GM19035 (cell line): Measurements from ENCODE around the gene CIP2A.
"Not testable (repeated sequence)": the region's sequence is repeated elsewhere in the genome, so short reads cannot be mapped to it uniquely, and the experiment has no call there.

ENCODE experiments used
- ATAC-seq: cut with Tn5 transposase; IDR thresholded peaks from one replicate; pipeline ENCODE4 v1.9.1; 2021; ENCODE audit not compliant: unreplicated experiment

Gene CIP2A

GRCh38 chr3:108589081-108589997 lies at the start of gene CIP2A, which contains the start of gene DZIP3:
TSS of gene CIP2A (minus strand) at chr3:108589438. CDS start at chr3:108589375, 63 bp downstream.
TSS of gene DZIP3 (plus strand) at chr3:108589722. CDS start at chr3:108605407, 15,685 bp downstream.
- ATAC-seq: peak; percentile 90

GRCh38 chr3:108629974-108630373 lies 40.7 kb upstream of the CIP2A start:
- ATAC-seq: no peak

GRCh38 chr3:108623504-108623903 lies 34.3 kb upstream of the CIP2A start:
- ATAC-seq: no peak

GRCh38 chr3:108620250-108620649 lies 31.0 kb upstream of the CIP2A start:
- no peak for ATAC-seq

- not testable (repeated sequence) for ATAC-seq
Measured at GRCh38 chr3:108616090-108616489, 26.9 kb upstream of the CIP2A start.

- no peak for ATAC-seq
Measured at GRCh38 chr3:108610651-108611050, 21.4 kb upstream of the CIP2A start.

GRCh38 chr3:108608750-108609149 lies 19.5 kb upstream of the CIP2A start:
- ATAC-seq: no peak

GRCh38 chr3:108605491-108605890 lies 16.3 kb upstream of the CIP2A start:
- ATAC-seq: no peak

GRCh38 chr3:108605028-108605427 lies 15.8 kb upstream of the CIP2A start:
- ATAC-seq: no peak

- no peak for ATAC-seq
Measured at GRCh38 chr3:108603691-108604090, 14.5 kb upstream of the CIP2A start.

- no peak for ATAC-seq
Measured at GRCh38 chr3:108602935-108603294, 13.7 kb upstream of the CIP2A start.

- no peak for ATAC-seq
Measured at GRCh38 chr3:108602249-108602934, 13.2 kb upstream of the CIP2A start.

GRCh38 chr3:108599677-108600409 lies 10.6 kb upstream of the CIP2A start:
- no peak for ATAC-seq

- ATAC-seq: no peak
Measured at GRCh38 chr3:108598375-108598774, 9.1 kb upstream of the CIP2A start.

- no peak for ATAC-seq
Measured at GRCh38 chr3:108595321-108595720, 6.1 kb upstream of the CIP2A start.

GRCh38 chr3:108590460-108590859 lies 1.2 kb upstream of the CIP2A start:
- ATAC-seq: no peak

GRCh38 chr3:108589998-108590323 lies 723 bp upstream of the CIP2A start:
- ATAC-seq: no peak

- ATAC-seq: no peak
Measured at GRCh38 chr3:108588601-108589000, 637 bp downstream of the CIP2A start.

- ATAC-seq: no peak
Measured at GRCh38 chr3:108578064-108578463, 11.2 kb downstream of the CIP2A start.

- ATAC-seq: no peak
Measured at GRCh38 chr3:108569336-108569735, 19.9 kb downstream of the CIP2A start.

GRCh38 chr3:108566599-108566998 lies 22.6 kb downstream of the CIP2A start:
- no peak for ATAC-seq

GRCh38 chr3:108565506-108565905 lies 23.7 kb downstream of the CIP2A start:
- no peak for ATAC-seq
